GM12873 (cell line): Measurements from ENCODE around the gene HSD17B1.

ENCODE experiments used
- TF ChIP-seq, protein P1 (sequence below): IDR thresholded peaks from 2 replicates; pipeline ENCODE4 v1.5.1; 2012; ENCODE audit warnings: low read depth, mild to moderate bottlenecking, moderate library complexity, low read length, control low read depth; ENCODE audit not compliant: insufficient read depth; ENCODE audit errors: missing control alignments

The HSD17B1 gene

DNA sequence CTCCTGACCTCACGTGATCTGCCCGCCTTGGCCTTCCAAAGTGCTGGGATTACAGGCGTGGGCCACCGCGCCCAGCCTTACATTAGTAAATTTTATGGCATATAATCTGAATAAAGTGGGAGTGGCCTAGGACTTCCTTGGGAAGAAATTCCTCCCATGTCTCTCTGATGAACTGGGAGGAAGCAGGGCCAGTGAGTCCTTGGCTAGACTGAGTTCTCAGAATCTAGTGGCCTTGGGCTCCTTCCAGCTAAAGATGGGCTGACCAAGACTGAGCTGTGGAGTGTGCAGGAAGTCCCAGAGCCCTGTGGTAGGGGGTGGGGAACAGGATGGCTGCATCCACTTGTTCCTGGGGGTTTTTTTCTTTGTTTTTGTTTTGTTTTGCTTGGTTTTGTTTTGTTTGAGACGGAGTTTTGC is 26.7 kb upstream of the HSD17B1 start:
- TF ChIP-seq, protein P1, sequence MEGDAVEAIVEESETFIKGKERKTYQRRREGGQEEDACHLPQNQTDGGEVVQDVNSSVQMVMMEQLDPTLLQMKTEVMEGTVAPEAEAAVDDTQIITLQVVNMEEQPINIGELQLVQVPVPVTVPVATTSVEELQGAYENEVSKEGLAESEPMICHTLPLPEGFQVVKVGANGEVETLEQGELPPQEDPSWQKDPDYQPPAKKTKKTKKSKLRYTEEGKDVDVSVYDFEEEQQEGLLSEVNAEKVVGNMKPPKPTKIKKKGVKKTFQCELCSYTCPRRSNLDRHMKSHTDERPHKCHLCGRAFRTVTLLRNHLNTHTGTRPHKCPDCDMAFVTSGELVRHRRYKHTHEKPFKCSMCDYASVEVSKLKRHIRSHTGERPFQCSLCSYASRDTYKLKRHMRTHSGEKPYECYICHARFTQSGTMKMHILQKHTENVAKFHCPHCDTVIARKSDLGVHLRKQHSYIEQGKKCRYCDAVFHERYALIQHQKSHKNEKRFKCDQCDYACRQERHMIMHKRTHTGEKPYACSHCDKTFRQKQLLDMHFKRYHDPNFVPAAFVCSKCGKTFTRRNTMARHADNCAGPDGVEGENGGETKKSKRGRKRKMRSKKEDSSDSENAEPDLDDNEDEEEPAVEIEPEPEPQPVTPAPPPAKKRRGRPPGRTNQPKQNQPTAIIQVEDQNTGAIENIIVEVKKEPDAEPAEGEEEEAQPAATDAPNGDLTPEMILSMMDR, result no peak

DNA sequence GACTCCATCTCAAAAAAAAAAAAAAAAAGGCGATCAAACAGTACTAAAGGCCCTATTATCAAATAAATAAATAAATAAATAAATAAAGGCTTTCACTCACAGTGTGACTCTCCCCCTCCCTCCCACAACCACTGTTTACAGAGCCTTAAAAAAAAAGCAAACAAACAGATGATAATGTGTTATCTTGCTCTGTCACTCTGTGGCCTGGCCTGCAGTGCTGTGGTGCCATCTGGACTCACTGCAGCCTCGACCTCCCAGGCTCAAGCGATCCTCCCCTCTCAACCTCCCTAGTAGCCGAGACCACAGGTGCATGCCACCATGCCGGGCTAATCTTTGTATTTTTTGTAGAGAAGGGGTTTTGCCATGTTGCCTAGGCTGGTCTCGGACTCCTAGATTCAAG is 24.8 kb upstream of the HSD17B1 start:
- TF ChIP-seq, protein P1, result no peak

DNA sequence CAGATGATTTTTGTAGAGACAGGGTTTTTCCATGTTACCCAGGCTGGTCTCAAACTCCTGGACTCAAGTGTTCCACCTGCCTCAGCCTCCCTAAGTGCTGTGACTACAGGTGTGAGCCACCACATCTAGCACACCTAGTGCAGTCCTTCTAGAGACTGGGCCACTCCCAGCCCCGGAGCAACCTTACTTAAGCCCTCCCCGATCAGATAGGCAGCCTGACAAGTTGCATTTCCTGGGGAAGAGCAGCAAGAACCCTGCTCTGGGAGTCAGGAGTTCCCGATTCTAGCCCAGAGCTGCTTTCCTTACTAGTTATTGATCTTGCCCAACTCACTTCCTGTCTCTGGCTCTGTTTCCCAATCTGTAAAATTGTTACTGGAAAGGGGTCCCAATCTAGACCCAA is 23.7 kb upstream of the HSD17B1 start:
- TF ChIP-seq, protein P1, result no peak

DNA sequence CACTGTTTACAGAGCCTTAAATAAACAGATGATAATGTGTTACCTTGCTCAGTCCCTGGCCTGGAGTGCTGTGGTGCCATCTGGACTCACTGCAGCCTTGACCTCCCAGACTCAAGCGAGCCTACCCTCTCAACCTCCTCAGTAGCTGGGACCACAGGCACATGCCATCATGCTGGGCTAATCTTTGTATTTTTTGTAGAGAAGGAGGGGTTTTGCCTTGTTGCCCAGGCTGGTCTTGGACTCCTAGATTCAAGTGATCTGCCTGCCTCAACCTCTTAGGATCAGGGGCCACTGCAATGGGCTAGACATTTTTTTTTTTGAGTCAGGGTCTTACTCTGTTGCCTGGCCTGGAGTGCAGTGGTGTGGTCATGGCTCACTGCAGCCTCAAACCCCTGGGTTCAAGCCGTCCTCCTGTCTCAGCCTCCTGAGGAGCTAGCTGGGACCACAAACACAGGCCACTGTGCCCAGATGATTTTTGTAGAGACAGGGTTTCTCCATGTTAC is 21.7 kb upstream of the HSD17B1 start:
- TF ChIP-seq, protein P1, result no peak

DNA sequence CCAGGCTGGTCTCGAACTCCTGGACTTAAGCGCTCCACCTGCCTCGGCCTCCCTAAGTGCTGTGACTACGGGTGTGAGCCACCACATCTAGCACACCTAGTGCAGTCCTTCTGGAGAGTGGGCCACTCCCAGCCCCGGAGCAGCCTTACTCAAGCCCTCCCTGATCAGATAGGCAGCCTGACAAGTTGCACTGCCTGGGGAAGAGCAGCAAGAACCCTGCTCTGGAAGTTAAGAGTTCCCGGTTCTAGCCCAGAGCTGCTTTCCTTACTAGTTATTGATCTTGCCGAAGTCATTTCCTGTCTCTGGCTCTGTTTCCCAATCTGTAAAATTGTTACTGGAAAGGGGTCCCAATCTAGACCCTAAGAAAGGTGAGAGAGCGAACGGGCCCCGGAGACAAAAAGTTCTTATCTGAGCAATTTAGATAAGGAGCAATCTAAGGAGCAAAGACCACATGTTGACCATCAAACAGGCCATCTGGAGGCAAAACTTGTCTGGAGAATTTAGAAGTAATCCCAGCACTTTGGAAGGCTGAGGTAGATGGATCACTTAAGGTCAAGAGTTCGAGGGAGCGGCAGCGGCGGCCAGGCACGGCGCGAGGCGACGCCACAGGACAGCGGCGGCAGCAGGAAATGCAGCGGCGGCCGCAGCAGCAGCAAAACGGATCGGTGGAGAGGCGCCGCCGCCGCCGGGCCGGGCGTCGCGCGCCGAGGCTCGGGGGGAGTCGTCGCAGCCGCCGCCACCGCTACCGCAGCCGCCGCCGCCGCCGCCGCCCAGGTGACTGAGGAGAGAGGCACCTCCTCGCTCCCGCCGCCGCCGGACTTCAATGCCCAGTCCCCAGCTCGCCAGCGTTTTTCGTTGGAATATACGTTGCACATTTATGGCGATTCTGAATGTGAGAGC is 21.0 kb upstream of the HSD17B1 start:
- TF ChIP-seq, protein P1, result peak; percentile 51

DNA sequence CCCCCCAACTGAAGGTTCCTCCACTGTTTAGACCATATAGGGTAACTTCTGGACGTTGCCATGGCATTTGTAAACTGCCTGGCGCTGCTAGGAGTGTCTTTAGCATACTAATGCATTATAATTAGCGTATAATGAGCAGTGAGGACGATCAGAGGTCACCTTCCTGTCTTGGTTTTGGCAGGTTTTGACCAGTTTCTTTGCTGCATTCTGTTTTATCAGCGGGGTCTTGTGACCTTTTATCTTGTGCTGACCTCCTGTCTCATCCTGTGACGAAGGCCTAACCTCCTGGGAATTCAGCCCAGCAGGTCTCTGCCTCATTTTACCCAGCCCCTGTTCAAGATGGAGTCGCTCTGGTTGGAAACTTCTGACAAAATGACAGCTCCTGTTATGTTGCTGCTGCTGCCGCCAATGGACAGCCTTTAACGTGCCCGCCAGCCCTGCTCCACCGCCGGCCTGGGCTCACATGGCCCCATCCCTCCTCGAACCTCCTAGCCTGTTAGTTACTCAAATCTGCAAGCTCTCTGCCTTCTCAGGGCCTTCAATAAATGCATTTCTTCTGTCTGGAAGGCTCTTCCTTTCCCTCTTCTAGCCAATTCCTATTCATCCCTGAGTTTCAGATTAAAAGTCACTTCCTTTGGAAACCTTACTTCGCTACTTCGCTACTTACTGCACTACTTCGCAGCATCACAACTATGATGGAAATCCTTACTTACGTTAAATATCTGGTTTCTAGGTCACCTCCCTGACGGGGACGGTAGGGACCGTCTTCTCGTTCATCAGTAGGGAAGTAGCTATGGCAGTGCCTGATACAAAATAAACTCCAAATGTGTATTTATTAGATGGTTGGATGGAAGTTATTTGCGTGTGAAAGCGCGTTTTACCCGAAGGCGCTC is 17.3 kb upstream of the HSD17B1 start:
- TF ChIP-seq, protein P1, result no peak

DNA sequence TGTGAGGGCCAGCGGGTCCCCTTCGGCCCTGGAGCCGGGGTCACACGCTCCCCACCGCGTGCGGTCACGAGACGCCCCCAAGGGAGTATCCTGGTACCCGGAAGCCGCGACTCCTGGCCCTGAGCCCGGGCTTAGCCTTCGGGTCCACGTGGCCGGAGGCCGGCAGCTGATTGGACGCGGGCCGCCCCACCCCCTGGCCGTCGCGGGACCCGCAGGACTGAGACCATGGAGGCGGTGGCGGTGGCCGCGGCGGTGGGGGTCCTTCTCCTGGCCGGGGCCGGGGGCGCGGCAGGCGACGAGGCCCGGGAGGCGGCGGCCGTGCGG is 16.7 kb upstream of the HSD17B1 start, which contains the start of gene NAGLU:
TSS of gene NAGLU (plus strand) at position 194 of the 324 bp plus-strand sequence. CDS start at position 226, 32 bp downstream.
- TF ChIP-seq, protein P1, result no peak
